IMR-90 (cell line): ENCODE data around the gene KCNQ2. TPM values are rescaled to one million over a fixed set of nuclear protein-coding genes. Genes with fewer than 3 reads are reported as not detected.

Source experiments
- polyA plus RNA-seq, 3 experiments: library from polyadenylated mRNA; depleted of rRNA; stranded (reverse); fragments of >200 nt; gene quantifications; 2 replicates each; pipeline ENCODE4 v1.2.3, GENCODE V29; 2012; ENCODE audit warnings: low replicate concordance in 1 of 3
- total RNA-seq: library from RNA; depleted of rRNA; stranded (reverse); fragments of >200 nt; gene quantifications from 2 replicates; pipeline ENCODE4 v1.2.3, GENCODE V29; 2012; rRNA removed

KCNQ2 gene
- total and polyA plus RNA-seq, 2 of the 4 experiments (the other 2 are of a cell fraction): 0.02 TPM; not detected in 1

Other genes with a start within 250 kb of the KCNQ2 start
- not detected in 2 replicates for gene BIRC7, start 236.8 kb downstream of the KCNQ2 start, total RNA-seq
- not detected in 2 replicates for gene BIRC7, start 236.8 kb downstream of the KCNQ2 start, polyA plus RNA-seq (2012; rRNA removed)
- not detected in 2 replicates for gene NKAIN4, start 218.2 kb downstream of the KCNQ2 start, total RNA-seq
- not detected in 2 replicates for gene NKAIN4, start 218.2 kb downstream of the KCNQ2 start, polyA plus RNA-seq (2012; rRNA removed)
- gene ARFGAP1, start 199.8 kb downstream of the KCNQ2 start, total RNA-seq: 54.7 and 59.1 TPM in 2 replicates
- gene ARFGAP1, start 199.8 kb downstream of the KCNQ2 start, polyA plus RNA-seq (2012; rRNA removed): 194 and 203 TPM in 2 replicates
- gene COL20A1, start 179.5 kb downstream of the KCNQ2 start, total RNA-seq: not detected in 2 replicates
- not detected in 2 replicates for gene COL20A1, start 179.5 kb downstream of the KCNQ2 start, polyA plus RNA-seq (2012; rRNA removed)
- not detected in 2 replicates for gene CHRNA4, start 111.3 kb downstream of the KCNQ2 start, total RNA-seq
- gene CHRNA4, start 111.3 kb downstream of the KCNQ2 start, polyA plus RNA-seq (2012; rRNA removed): not detected in 2 replicates
- 1.3 and 2.2 TPM in 2 replicates for gene EEF1A2, start 26.4 kb upstream of the KCNQ2 start, total RNA-seq
- 3.2 and 4.6 TPM in 2 replicates for gene EEF1A2, start 26.4 kb upstream of the KCNQ2 start, polyA plus RNA-seq (2012; rRNA removed)
- 12.9 and 17.2 TPM in 2 replicates for gene PPDPF, start 48.1 kb upstream of the KCNQ2 start, total RNA-seq
- 171 and 200 TPM in 2 replicates for gene PPDPF, start 48.1 kb upstream of the KCNQ2 start, polyA plus RNA-seq (2012; rRNA removed)
- gene PTK6, start 64.7 kb upstream of the KCNQ2 start, total RNA-seq: not detected in 2 replicates
- gene PTK6, start 64.7 kb upstream of the KCNQ2 start, polyA plus RNA-seq (2012; rRNA removed): 0.07 TPM in 1 of 2 replicates, not detected in the other
- not detected in 2 replicates for gene SRMS, start 75.1 kb upstream of the KCNQ2 start, total RNA-seq
- not detected in 2 replicates for gene SRMS, start 75.1 kb upstream of the KCNQ2 start, polyA plus RNA-seq (2012; rRNA removed)
- 0.28 and 0.36 TPM in 2 replicates for gene FNDC11, start 81.5 kb upstream of the KCNQ2 start, total RNA-seq
- 1.0 and 1.6 TPM in 2 replicates for gene FNDC11, start 81.5 kb upstream of the KCNQ2 start, polyA plus RNA-seq (2012; rRNA removed)
- 4.2 and 4.7 TPM in 2 replicates for gene HELZ2, start 101.6 kb upstream of the KCNQ2 start, total RNA-seq
- 10.6 and 12.2 TPM in 2 replicates for gene HELZ2, start 101.6 kb upstream of the KCNQ2 start, polyA plus RNA-seq (2012; rRNA removed)
- gene GMEB2, start 154.4 kb upstream of the KCNQ2 start, total RNA-seq: 5.0 and 5.3 TPM in 2 replicates
- 10.0 and 10.6 TPM in 2 replicates for gene GMEB2, start 154.4 kb upstream of the KCNQ2 start, polyA plus RNA-seq (2012; rRNA removed)
- gene STMN3, start 180.8 kb upstream of the KCNQ2 start, total RNA-seq: 20.3 and 21.1 TPM in 2 replicates
- gene STMN3, start 180.8 kb upstream of the KCNQ2 start, polyA plus RNA-seq (2012; rRNA removed): 62.3 and 67.4 TPM in 2 replicates
- gene RTEL1, start 185.7 kb upstream of the KCNQ2 start, total RNA-seq: 9.4 and 14.7 TPM in 2 replicates
- 18.8 and 22.5 TPM in 2 replicates for gene RTEL1, start 185.7 kb upstream of the KCNQ2 start, polyA plus RNA-seq (2012; rRNA removed)
- gene TNFRSF6B, start 224.0 kb upstream of the KCNQ2 start, total RNA-seq: 1.1 and 1.3 TPM in 2 replicates
- 11.0 and 12.0 TPM in 2 replicates for gene TNFRSF6B, start 224.0 kb upstream of the KCNQ2 start, polyA plus RNA-seq (2012; rRNA removed)
- gene ARFRP1, start 235.3 kb upstream of the KCNQ2 start, total RNA-seq: 25.3 and 29.2 TPM in 2 replicates
- gene ARFRP1, start 235.3 kb upstream of the KCNQ2 start, polyA plus RNA-seq (2012; rRNA removed): 36.3 and 36.6 TPM in 2 replicates
- gene ZGPAT, start 235.4 kb upstream of the KCNQ2 start, total RNA-seq: 13.4 and 15.6 TPM in 2 replicates
- 20.2 and 21.1 TPM in 2 replicates for gene ZGPAT, start 235.4 kb upstream of the KCNQ2 start, polyA plus RNA-seq (2012; rRNA removed)